ENCODE data around the gene MOGAT1.

DNA sequence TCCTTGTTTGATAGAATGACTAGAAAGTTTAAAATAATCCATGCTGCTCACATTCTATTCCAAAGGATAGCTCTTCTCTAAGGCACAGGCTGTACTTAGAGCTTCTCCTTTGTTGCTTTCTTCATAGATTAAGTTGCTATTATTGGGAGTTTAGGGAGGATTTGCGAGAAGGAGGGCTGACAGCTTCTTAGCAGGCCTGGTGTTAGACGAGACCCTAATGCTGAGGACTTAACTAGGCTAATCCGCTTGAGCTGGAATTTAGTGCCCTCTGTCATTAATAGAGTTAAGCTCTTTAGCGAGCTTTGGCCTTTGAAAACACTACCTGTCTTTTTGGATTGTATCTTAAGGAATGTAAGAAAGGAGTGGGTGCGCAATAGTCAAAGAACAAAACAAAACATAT, 81.3 kb downstream of the MOGAT1 start:
- TF ChIP-seq, protein P1, sequence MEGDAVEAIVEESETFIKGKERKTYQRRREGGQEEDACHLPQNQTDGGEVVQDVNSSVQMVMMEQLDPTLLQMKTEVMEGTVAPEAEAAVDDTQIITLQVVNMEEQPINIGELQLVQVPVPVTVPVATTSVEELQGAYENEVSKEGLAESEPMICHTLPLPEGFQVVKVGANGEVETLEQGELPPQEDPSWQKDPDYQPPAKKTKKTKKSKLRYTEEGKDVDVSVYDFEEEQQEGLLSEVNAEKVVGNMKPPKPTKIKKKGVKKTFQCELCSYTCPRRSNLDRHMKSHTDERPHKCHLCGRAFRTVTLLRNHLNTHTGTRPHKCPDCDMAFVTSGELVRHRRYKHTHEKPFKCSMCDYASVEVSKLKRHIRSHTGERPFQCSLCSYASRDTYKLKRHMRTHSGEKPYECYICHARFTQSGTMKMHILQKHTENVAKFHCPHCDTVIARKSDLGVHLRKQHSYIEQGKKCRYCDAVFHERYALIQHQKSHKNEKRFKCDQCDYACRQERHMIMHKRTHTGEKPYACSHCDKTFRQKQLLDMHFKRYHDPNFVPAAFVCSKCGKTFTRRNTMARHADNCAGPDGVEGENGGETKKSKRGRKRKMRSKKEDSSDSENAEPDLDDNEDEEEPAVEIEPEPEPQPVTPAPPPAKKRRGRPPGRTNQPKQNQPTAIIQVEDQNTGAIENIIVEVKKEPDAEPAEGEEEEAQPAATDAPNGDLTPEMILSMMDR (conservative IDR thresholded peaks at IDR 0.05; ENCODE audit: low read depth, low read length), result no peak
- no peak for TF ChIP-seq EZH2 (IDR thresholded peaks at IDR 0.05; ENCODE audit: low read length, unreplicated experiment)
- no peak for TF ChIP-seq EZH2phosphoT487 (IDR thresholded peaks at IDR 0.05; ENCODE audit: borderline replicate concordance, low read length)
